Measurements from ENCODE around the gene EFCAB6.

GRCh38 chr22:43516386-43516785, 295.7 kb downstream of the EFCAB6 start:
- TF ChIP-seq POLR2A (IDR thresholded peaks at IDR 0.05) (no peak), CTCF (IDR thresholded peaks at IDR 0.05) (no peak)

All from heart left ventricle (tissue), 13 donors.